Breast epithelium (tissue), 3 donors: ENCODE results near the gene DSCAM.

Experiments
- CTCF ChIP-seq, 3 donors: fragments of 450-650 bp; IDR thresholded peaks; one replicate each; pipeline ENCODE4 v1.5.1; 2016 to 2017; ENCODE audit warnings: antibody characterized with exemption in 3 of 3, mild to moderate bottlenecking in 3 of 3, moderate library complexity in 3 of 3
- POLR2AphosphoS5 ChIP-seq, 3 donors: sonication (generic); formaldehyde crosslinking; IDR thresholded peaks; one replicate each; pipeline ENCODE4 v1.6.1; 2017; ENCODE audit warnings: antibody characterized with exemption in 3 of 3

GRCh38 chr21:40689840-40690360, 157.1 kb downstream of the DSCAM start:
- TF ChIP-seq CTCF (IDR thresholded peaks at IDR 0.05) = no peak
- TF ChIP-seq POLR2AphosphoS5 (IDR thresholded peaks at IDR 0.05) = no peak
